IPS DF 4.7 (cell line): Measurements from ENCODE around the gene TMEM132E.
"Not testable (repeated sequence)": the region's sequence is repeated elsewhere in the genome, so short reads cannot be mapped to it uniquely, and the experiment has no call there.

ENCODE experiments used
- DNase-seq: peaks from one replicate; pipeline ENCODE4 v3.0.0-alpha.2; 2013; ENCODE audit warnings: low spot score; ENCODE audit errors: extremely low read depth

The TMEM132E gene, protein sequence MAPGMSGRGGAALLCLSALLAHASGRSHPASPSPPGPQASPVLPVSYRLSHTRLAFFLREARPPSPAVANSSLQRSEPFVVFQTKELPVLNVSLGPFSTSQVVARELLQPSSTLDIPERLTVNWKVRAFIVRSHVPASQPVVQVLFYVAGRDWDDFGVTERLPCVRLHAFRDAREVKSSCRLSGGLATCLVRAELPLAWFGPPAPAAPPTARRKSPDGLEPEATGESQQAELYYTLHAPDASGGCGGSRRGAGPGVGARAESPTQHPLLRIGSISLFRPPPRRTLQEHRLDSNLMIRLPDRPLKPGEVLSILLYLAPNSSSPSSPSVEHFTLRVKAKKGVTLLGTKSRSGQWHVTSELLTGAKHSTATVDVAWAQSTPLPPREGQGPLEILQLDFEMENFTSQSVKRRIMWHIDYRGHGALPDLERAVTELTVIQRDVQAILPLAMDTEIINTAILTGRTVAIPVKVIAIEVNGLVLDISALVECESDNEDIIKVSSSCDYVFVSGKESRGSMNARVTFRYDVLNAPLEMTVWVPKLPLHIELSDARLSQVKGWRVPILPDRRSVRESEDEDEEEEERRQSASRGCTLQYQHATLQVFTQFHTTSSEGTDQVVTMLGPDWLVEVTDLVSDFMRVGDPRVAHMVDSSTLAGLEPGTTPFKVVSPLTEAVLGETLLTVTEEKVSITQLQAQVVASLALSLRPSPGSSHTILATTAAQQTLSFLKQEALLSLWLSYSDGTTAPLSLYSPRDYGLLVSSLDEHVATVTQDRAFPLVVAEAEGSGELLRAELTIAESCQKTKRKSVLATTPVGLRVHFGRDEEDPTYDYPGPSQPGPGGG (N-terminal part only)

GRCh38 chr17:34579017-34579946 lies at the start of gene TMEM132E:
Gene TMEM132E, plus strand, starts transcription at chr17:34579582. Its CDS starts 1,495 bp downstream, at chr17:34581077.
- DNase-seq, result no peak

GRCh38 chr17:34530918-34531317 lies 48.5 kb upstream of the TMEM132E start:
- no peak for DNase-seq

GRCh38 chr17:34532281-34533065 lies 46.9 kb upstream of the TMEM132E start:
- no peak for DNase-seq

- DNase-seq, result no peak
Measured at GRCh38 chr17:34533806-34534527, 45.4 kb upstream of the TMEM132E start.

DNA sequence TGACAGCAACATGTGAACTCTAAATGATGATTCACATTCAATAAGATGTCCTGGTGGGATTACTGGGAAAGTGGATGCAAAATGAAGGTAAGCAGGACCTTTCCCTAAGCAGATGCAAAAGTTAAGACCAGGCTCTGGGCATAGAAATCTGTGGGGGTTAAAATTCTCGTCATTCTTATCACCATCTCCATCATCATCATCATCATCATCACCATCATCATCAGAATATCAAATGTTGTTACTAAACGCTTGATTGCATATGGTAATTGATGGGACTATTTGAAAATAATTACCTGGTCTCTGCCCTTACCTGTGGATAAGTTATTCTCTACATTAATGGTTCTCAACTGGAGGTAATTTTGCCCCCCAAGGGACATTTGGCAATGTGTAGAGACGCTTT lies 41.9 kb upstream of the TMEM132E start:
- DNase-seq, result no peak

- not testable (repeated sequence) for DNase-seq
Measured at GRCh38 chr17:34538582-34538981, 40.8 kb upstream of the TMEM132E start.

DNA sequence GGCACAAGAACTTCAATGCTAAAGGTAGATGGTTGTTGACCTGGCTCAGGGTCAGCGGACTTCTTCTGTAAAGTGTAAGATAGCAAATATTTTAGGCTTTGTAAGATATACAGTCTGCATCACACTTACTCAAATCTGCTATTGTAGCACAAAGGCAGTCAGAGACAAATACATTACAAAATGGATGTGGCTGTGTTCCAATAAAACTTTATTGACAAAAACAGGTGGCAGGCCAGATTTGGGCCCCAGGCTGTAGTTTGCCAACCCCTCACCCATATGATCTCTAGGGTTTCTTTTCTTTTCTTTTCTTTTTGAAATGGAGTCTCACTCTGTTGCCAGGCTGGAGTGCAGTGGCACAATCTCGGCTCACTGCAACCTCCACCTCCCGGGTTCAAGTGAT lies 39.5 kb upstream of the TMEM132E start:
- DNase-seq, result no peak

DNA sequence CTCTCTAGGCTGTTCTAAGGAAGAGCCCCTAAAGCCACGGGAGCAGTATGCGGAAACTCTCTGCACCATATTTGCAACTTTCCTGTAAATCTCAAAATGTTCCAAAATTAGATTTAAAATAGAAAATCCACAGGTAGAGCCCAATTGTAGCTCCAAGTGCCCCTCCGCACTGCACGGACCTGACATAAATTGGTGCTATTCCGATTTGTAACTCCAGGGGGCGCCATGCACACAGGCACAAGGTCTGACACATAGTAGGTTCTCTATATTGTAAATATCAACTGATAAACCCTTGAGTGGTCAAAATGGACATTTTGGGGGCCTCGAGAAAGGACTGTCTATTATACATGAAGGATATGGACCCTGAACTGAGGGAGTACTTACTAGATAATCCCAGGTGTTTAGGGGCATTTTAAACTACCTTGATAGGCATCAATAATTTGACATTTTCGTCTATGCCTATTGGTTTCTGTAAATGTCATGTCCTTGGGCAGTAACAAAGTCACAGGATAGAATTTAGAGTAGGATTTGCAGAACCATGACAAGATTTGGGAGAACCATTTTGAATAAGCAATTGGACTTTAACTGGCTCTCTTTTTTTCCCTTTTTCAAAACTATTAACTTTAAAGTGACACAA lies 36.6 kb upstream of the TMEM132E start:
- DNase-seq, result no peak

DNA sequence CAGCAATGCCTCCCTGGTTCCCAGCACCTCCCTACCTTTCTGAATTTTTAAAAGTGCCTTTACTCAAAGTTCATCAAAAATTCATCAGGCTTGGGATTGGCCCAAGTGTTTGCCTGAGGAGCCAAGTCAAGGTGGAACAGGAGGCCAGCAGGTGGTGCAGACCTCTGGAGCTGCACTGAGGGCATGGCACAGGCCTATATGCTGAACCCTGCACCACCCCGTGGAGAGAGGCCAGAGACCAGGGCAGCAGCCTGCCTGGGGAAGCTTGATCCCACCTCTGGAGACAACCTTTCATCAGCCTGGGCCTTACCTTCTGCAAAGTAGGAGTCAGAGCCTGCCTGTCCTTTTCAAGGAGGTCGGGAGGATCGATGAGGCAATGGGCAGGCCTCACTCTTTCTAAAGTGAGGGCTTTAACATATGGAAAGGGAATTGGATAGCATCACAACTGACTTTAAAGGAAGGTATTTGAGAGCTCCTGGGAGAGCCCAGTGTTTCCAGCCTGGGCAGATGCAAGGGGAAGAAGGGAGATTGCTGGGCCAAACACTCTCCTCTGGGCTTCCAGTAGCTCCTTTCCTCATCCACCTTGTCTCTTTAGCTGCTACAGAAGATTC lies 31.8 kb upstream of the TMEM132E start:
- no peak for DNase-seq

DNA sequence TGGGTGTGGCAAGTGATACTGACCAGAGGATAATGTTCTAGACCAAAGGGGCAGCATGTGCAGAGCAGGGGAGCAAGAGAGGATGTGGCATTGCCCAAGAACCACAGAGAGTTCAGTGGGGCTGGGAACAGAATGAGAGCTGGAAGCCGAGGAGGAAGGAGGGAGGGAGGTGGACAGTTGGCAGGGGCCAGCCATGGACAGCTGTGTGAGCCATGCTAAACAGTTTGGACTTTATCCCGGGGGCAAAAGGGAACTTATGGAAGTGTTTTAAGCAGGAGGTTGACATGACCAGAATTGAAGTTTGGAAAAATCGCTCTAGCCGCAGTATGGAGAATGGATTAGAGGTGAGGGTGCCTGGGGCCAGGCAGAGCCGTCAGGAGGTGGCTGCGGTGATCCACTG lies 29.4 kb upstream of the TMEM132E start:
- DNase-seq, result no peak

- DNase-seq, result no peak
Measured at GRCh38 chr17:34553907-34554306, 25.5 kb upstream of the TMEM132E start.

DNA sequence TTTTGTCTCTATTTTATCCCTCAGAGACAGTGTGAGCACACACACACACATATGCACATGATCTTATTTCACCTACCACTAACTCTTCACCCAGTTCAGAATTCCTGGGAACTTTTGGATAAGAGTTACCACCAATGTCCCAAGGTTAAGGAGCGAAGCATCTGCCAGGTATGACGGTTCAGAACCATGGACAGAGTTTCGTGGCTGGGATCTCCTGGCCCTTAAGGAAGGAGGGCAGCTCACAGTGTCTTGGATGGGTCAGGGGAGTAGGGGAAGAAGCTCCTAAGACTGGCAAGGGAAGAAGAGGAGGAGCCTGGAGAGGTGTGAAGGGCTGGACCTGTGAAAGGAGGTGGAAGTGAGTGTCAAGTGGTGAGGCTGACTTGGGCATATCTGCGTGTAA lies 23.0 kb upstream of the TMEM132E start:
- DNase-seq, result no peak

DNA sequence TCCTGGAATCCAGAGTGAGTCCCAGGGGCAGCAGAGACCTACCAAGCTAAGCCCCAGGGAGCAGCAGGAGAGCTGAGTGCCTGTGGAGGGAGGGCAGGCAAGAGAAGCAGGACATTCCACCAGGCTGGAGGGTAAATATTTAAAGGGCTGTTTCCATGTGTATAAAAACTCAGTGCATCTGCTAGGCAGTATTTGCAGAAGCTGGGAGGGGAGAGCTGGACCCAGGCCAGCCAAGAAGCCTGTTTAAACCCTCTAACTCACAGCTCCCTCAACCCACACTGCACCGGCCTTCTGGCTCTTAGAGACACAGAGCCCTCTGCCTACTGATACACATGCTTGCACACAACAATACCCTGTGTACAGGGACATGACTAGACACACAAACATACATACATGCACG lies 22.5 kb upstream of the TMEM132E start:
- no peak for DNase-seq

DNA sequence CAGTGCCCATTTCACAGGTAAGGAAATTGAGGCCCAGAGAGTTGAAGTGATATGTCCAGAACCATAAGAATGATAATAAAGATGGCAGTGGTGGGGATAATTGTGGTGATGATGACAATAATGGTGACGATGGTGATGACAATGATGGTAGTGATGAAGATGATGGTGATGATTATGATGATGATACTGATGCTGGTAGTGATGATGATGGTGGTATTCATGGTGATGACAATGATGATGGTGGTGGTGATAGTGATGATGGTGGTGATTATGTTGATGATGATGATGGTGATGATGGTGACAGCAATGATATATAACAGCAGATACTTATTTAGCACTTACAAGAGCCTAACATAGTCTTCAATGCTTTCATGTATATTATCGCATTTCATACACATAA lies 18.1 kb upstream of the TMEM132E start:
- DNase-seq, result no peak

- no peak for DNase-seq
Measured at GRCh38 chr17:34562387-34562786, 17.0 kb upstream of the TMEM132E start.

- DNase-seq, result no peak
Measured at GRCh38 chr17:34565713-34566112, 13.7 kb upstream of the TMEM132E start.

DNA sequence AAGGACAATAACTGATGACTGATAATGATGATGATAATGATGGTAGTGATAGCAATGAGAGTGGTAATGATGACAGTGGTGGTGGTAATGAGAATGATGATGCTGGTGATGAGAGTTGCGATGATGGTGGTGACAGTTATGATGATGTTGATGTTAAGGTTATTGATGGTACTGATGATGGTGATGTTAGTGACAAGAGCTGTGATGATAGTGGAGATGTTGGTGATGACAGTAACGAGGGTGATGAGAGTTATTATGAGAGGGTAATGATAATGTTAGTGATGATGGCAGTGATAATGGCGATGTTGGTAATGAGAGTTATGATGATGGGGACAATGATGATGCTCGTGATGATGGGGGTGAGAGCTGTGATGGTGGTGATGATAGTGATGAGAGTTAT lies 13.2 kb upstream of the TMEM132E start:
- no peak for DNase-seq

DNA sequence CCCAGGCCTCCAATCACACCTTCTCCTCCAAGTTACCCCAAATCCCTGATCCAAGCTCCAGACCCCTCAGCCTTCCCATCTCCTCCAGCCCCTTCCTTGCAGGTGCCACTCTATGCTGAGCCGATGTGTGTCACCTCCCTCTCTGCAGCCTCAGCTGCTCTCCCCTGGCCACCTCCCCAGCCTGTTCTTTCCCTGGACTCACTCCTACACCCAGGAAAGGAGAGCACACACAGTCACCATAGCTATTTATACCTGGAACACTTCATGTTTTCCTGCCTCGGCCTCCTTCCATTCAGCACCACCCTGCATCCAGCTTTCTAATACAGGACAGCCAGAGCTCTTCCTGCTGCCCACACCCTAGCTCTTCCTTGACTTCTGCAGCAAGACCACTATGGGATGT lies 12.5 kb upstream of the TMEM132E start:
- no peak for DNase-seq
